CD4-positive, alpha-beta T cell treated with Interleukin-6 for 4 hours (primary cell): Measurements from ENCODE around the gene SGCG.

Experiments
- DNase-seq: peaks from one replicate; pipeline ENCODE4 v3.0.0-alpha.2; 2020; ENCODE audit warnings: mixed read lengths

The SGCG gene

DNA sequence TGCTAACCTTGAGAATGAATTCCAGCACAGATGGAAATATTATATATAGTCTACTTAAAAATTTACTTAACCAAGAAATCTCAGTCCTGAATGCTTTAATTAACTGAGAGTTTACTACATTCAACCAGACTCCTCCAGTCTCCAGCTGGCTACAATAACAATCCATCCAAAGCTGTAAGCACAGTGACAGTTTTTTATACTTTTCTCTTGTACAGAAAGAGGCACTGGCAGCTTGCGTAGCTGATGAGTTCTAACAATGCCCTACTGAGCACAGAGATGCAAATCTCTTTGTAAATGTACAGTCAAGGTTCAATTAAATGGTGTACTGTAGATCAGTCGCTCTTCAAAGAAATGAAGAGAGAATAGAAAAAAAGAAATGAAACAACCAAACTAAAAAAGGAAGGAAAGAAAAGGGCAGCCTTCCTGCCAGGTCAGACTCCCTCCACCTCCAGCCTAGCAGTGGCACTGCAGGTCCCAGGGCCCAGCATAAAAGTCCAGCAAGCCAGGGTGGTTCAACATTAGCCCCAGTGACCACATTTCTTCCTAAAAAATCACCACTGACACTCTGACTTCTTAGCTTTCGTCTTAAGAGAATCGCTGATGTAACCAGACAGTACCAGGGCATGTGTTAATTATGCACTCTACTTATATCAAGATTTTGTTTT lies 164.3 kb downstream of the SGCG start:
- no peak for DNase-seq

DNA sequence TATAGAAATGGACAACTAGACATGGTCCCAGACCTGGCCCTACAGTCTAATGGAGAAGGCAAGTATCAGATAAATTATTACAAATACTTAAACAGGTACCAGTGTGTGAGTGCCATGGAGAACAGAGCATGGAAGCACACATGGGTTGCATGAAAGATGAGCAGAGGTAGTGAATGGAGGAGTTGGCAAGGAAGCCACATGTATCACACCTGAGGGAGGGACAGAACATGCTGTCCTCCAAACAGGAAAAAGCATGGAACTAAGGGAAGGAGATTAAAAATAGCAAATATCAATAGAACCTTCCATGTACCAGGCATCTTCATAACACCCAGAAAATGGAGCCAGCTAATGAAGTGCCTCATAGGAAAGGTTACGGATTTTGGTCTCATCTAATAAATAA lies 166.8 kb downstream of the SGCG start:
- DNase-seq, result no peak

DNA sequence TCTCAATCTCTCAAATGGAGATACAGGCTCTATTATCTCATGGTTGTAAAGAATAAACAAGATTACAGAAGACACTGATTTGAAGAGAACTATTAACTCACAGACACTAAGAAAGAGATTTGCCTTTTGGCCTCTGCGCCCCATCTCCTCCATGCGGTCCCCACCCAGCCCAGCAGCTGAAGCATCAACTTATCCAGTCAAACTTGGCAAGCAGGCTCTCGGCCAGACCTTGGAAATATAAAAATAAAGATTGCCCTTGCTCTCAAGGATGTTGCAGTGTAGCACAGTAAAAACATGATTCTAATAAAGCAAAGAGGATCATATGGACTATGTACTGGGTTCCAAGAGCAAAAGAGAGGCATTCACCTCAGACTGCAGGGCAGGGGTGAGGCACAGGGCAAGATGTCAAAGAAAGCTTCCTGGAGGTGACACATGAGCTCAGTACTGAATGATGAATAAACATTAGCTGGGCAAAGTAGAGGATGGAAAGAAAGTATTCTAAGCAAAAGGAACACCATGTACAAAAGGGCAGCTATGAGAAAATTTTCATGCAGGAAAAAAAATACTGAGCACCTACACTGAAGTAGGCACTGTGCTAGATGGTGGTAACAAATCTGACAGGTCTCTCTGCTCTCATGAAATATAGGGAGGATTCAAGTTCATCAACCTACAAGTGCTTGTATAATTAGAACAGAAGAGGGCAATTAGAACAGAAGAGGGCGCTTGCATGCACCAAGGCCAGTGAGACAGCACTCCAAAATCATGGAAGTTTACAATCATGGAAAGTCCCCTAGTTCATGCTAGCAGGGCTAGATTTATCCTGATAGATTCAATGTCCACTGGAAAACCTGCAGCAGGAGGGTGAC lies 167.7 kb downstream of the SGCG start:
- no peak for DNase-seq

DNA sequence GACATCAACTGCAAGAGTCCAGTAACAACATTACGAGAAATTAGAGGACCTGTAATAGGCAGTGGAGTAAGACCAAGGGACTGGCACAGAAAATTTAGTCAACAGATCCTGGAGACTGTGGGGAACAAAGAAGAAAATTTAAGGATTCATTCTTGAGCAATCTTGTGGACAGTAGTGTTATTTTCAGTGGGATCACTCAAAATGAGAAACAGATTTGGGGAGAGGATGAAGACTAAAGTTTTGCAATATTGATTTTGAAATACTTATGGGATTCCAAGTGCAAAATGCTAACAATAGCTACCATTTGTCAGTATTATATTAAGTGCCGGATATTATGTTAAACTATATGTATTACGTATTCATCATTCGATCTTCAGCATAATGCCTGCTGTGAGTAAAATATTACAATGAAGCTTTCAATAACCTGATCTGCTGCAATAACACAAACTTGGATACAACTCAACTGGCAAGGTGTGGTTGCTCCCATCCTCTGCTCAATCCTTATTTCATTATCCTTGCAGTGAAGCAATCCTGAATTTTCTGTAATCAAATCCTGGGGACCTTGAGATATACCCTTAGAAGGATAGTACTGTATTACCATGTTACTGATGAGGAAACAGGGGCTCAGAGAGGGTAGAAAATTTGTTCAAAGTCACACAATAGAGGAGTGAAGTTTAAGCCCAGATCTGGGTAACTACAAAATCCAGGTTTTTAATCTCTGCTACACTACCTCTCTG lies 168.6 kb downstream of the SGCG start:
- DNase-seq, result no peak

DNA sequence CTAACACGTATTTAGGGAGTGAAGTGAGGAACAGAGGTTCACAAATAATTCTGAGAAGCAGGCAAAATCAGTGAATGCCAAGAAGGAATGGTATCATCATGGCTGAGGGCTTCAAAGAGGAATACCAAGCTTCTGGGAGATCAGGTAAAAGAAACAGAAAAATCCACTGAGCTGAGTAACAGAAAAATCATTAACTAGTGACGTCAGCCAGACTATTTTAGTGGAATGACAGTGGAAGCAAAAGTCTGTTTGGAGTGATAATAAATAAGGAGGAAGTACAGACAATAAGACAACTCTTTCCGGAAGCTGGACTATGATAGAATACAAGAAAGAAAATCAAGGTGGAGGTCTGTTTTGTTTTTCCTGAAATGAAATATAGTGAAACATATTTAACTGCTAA lies 169.2 kb downstream of the SGCG start:
- DNase-seq, result no peak

DNA sequence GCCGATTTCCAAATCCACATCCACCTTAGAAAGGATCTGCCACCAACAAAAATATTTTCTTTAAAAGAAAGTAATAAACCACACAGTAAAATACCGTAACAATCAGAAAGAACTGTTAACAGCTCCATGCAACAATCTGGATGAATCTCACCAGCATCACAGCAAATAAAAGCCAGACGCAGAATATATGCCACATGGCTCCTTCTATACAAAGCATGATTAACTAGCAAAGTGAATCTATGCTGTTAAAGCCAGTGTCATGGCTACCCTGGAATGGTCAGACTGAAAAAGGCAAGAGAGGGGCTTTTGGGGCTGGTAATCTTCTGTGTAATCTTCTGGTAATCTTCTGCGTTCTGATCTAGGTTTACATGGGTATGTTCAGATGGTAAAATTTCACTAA lies 171.4 kb downstream of the SGCG start:
- no peak for DNase-seq

DNA sequence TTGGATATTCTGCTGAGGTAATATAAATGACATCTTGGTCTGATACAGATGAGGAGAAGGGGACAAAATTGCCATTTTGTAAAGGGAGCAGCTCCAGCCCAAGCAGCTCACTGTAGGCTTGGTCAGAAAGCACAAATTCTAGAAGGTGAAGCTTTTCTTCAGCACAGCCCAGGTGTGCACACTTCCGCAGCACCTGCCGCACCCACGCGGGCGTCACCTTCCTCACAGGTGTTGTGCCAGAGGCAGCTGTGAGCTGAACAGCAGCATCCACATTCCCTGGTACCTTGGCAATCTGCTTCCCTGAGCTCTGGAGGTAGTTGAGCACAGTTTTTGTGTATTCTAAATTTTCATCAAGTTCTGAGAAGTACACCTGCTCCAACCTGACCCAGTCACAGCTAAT lies 173.7 kb downstream of the SGCG start:
- no peak for DNase-seq

DNA sequence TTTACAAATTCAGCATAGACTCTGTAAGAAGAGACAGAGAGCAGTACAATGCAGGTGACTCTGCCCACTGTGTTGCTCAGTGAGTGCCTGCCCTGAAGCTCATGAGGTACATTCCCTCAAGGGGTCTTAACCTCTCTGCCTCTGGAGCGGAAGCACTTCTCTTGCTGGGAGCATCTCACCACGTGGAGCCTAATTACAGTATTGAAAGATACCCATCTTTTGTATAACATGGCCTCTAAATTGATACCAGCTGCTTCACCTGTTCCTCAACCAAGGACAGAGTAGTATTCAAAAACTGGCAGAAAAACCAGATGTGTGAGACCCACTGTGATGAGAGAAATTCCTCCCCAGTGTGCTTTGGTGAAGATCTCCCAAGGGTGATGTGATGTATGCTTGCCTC lies 175.6 kb downstream of the SGCG start:
- no peak for DNase-seq

DNA sequence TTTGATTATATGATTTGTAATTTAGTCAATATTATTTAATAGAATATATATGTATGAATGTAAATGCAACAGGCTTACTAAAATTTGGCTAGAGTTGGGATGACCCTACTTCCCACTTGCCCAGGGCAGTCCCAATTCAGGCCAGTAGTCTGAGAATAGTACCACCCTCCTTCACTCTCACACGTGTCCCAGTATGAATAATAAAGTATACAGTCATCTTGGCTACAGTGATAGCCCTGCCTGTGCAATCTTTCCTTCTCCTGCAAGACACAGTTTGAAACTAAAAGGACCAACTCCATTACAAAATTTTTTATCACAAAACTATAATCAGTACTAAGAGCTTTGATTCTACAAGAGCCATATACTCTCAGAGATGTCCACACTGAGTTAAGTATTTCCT lies 176.6 kb downstream of the SGCG start:
- DNase-seq, result no peak

DNA sequence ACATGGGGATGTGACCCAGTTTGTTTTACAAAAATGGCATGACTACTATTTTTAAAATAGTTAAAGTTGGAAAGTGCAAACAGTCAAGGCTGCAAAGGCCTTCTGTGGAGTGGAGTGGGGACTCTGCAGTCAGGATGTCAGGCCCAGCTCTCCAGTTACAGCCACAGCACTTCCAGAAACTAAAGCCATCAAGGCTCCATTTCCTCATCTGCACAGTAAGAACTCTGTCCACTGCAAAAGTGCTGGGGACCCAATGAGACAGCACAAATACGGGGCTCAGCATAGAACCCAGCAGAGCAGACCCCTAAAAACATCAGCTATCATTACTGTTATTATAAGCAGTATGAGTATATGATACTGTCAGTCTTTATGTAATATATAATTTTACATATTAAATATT lies 179.1 kb downstream of the SGCG start:
- no peak for DNase-seq

DNA sequence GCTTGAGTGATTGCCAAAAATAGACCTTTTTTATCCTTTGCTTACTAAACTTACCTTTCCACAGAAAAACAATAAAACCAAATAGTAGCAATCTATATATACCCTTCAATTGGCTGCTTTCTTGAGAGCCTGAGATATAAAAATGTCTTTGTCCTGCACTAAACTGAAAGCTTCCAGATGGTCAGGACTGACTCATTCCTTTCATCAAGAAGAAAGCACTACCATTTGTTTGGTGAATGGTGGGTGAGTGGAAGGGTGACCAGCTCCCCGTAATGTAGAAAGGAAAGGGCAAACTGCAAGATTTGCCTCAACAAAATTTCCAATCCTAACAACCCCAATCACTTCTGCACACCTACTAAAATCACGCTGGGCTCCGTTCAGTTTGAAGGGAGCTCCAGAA lies 184.9 kb downstream of the SGCG start:
- DNase-seq, result no peak

DNA sequence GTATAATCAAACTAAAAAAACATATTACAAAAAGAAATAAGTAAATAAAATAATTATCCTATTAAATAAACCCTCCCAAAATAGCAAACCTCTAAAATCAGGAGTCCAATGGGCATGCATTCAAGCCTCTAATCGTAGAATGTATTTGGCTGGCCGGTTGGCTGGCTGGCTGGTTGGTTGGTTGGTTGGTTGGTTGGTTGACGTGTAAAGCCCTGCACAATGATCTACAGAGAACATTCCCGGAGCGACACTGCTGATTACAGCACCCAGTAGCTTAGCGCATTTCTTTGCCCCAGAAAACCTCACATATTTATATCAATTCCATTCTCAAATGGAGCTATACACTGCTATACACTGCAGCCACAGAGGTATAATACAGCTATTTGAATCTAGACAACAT lies 187.1 kb downstream of the SGCG start:
- no peak for DNase-seq

DNA sequence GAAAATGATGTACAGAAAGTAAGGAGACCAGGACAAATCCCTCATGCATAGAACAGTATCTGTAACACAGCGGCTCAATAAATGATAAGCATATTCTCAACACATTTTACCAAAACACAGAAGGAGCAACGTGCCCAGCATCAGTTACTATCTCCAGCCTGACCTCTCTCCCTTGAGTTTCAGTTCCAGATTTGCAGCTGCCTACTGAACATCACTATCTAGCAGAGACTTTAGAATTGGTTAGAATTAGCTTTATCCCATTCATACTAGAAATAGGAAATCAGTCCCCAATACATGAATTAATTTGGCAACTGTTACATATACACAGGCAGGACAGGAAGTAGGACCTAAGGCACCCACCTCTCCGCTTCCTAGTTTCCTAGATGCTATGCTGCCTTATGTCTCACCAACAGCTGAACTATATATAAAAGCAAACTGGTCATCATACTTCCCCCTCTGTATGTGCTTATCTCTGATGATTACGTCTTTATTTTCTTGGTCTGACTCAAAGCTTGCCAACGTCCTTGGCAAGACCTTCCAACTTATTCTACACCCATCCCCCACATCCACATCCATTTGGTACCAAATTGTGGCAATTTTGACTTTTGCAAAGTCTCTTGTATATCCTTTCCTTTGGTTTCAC lies 191.6 kb downstream of the SGCG start:
- no peak for DNase-seq
